Measurements from ENCODE around the gene LY6G6F. TPM values are rescaled to one million over a fixed set of nuclear protein-coding genes. Genes with fewer than 3 reads are reported as not detected.

Gene LY6G6F
- total and polyA plus RNA-seq, 2 experiments from 2014 or later = not detected

DNA sequence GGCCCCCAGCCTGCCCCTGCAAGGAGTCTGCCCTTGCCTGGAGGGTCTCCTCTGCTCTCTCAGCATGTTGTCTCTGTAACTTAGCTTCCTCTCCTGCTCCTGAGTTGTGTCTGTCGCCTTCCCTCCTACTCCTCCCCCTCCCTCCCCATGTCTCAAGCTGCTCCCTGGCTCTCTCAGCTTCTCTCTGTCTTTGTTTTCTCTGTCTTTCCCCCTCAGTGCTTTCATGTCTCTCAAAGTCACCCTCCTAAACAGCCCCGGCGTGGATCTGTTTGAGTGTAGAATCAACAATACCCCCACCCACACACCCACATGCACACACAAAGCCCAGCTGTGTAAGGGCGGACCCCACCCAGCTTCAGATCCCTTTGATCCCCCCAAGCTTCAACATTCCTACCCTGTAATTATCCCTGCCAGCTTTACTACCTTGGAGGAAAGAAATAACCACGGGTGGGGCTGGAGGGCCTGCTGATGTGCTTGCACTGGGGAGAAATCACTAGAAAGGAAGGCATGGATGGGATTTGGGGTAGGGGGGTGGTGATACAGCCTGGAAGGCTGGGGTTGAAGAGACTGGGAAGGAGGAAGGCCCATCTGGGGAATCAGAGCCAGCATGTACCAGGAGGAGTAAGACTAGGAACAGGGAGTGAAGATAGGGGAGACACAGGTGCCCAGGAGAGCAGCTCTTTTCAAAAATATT is 7.5 kb downstream of the LY6G6F start (continued):
- TF ChIP-seq, protein P1, sequence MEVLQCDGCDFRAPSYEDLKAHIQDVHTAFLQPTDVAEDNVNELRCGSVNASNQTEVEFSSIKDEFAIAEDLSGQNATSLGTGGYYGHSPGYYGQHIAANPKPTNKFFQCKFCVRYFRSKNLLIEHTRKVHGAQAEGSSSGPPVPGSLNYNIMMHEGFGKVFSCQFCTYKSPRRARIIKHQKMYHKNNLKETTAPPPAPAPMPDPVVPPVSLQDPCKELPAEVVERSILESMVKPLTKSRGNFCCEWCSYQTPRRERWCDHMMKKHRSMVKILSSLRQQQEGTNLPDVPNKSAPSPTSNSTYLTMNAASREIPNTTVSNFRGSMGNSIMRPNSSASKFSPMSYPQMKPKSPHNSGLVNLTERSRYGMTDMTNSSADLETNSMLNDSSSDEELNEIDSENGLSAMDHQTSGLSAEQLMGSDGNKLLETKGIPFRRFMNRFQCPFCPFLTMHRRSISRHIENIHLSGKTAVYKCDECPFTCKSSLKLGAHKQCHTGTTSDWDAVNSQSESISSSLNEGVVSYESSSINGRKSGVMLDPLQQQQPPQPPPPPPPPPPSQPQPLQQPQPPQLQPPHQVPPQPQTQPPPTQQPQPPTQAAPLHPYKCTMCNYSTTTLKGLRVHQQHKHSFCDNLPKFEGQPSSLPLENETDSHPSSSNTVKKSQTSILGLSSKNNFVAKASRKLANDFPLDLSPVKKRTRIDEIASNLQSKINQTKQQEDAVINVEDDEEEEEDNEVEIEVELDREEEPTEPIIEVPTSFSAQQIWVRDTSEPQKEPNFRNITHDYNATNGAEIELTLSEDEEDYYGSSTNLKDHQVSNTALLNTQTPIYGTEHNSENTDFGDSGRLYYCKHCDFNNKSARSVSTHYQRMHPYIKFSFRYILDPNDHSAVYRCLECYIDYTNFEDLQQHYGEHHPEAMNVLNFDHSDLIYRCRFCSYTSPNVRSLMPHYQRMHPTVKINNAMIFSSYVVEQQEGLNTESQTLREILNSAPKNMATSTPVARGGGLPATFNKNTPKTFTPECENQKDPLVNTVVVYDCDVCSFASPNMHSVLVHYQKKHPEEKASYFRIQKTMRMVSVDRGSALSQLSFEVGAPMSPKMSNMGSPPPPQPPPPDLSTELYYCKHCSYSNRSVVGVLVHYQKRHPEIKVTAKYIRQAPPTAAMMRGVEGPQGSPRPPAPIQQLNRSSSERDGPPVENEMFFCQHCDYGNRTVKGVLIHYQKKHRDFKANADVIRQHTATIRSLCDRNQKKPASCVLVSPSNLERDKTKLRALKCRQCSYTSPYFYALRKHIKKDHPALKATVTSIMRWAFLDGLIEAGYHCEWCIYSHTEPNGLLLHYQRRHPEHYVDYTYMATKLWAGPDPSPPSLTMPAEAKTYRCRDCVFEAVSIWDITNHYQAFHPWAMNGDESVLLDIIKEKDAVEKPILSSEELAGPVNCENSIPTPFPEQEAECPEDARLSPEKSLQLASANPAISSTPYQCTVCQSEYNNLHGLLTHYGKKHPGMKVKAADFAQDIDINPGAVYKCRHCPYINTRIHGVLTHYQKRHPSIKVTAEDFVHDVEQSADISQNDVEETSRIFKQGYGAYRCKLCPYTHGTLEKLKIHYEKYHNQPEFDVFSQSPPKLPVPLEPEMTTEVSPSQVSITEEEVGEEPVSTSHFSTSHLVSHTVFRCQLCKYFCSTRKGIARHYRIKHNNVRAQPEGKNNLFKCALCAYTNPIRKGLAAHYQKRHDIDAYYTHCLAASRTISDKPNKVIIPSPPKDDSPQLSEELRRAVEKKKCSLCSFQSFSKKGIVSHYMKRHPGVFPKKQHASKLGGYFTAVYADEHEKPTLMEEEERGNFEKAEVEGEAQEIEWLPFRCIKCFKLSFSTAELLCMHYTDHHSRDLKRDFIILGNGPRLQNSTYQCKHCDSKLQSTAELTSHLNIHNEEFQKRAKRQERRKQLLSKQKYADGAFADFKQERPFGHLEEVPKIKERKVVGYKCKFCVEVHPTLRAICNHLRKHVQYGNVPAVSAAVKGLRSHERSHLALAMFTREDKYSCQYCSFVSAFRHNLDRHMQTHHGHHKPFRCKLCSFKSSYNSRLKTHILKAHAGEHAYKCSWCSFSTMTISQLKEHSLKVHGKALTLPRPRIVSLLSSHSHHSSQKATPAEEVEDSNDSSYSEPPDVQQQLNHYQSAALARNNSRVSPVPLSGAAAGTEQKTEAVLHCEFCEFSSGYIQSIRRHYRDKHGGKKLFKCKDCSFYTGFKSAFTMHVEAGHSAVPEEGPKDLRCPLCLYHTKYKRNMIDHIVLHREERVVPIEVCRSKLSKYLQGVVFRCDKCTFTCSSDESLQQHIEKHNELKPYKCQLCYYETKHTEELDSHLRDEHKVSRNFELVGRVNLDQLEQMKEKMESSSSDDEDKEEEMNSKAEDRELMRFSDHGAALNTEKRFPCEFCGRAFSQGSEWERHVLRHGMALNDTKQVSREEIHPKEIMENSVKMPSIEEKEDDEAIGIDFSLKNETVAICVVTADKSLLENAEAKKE (CRISPR knock-in tag; IDR thresholded peaks at IDR 0.05) = no peak
- TF ChIP-seq STAT1 (IDR thresholded peaks at IDR 0.05; ENCODE audit: unreplicated experiment) = no peak

DNA sequence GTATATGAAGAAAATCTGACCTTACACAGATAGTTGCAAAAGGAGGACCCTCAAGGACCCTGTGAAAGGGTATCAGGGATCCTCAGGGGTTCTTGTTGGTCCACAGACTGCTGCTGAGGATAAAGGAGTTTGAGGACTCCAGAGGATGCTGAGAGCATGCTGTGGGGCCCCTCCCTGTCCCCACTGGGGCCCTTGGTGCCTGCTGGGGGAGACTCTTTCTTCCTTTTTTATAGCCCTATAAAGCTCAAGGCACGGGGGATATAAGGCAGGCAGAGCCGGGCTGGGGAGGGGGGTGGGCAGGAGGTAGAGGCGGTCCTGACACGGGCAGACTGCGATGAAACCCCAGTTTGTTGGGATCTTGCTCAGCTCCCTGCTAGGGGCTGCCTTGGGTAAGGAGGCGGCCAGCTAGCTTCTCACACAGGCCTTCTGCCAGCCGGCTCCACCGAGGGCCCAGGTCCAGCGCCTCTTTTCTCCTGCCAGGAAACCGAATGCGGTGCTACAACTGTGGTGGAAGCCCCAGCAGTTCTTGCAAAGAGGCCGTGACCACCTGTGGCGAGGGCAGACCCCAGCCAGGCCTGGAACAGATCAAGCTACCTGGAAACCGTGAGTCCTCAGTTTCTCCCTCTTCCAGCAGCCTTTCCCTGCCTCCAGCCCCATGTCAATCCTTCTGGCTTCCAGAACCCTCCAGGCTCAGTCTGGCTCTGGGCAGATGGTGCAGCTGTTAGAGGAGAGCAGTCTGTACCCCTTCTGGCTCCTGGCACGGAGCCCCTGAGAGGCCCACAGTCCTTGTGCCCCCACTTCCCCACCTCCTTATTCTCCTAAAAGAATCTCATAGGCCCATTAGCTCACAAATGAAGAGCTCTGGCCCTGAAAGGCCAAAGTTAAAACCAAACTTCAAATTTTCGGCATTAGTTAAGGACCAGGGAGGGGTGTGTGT is 8.6 kb downstream of the LY6G6F start, which contains the start of gene LY6G6D:
TSS of gene LY6G6D (plus strand) at position 327 of the 937 bp plus-strand sequence. CDS start at position 335, 8 bp downstream.
- Mint-ChIP-seq H3K4me1 (peaks cover 45% of the 10 kb centered on the region), H3K9me3 (no peaks in the 10 kb centered on the region), H3K36me3 (ENCODE audit: low read depth) (no peaks in the 10 kb centered on the region; the same call in 2 of the 3 replicates), H3K27ac (peak within 1 kb of the TSS; percentile 69), H3K27me3 (ENCODE audit: insufficient read depth, low read depth, poor library complexity) (peaks cover 16% of the 10 kb centered on the region), H3K4me3 (no peak within 1 kb of the TSS)
- no peaks in the 10 kb centered on the region for H4K20me1 ChIP-seq (replicated peaks; ENCODE audit: insufficient read depth)
- H3K4me3 ChIP-seq = no peak within 1 kb of the TSS
- no peaks in the 10 kb centered on the region for H3F3A ChIP-seq (replicated peaks; ENCODE audit: low read depth)
- peak; percentile 24 for DNase-seq (ENCODE audit: low spot score)
- ATAC-seq = no peak
- H3K27ac ChIP-seq (ENCODE audit: low read depth) = no peak within 1 kb of the TSS; the same call in 1 of the 2 replicates
- H3K36me3 ChIP-seq (ENCODE audit: insufficient read depth) = no peaks in the 10 kb centered on the region
- H3K9me2 ChIP-seq (ENCODE audit: insufficient read depth) = no peaks in the 10 kb centered on the region
- no peaks in the 10 kb centered on the region for H3K79me2 ChIP-seq (replicated peaks; ENCODE audit: insufficient read depth)
- peaks cover 34% of the 10 kb centered on the region for H3K4me1 ChIP-seq (ENCODE audit: insufficient read depth)
- peak within 1 kb of the TSS; percentile 100 for H2AFZ ChIP-seq
- H3K27me3 ChIP-seq (ENCODE audit: insufficient read depth) = no peaks in the 10 kb centered on the region
- H3K4me2 ChIP-seq = peak within 1 kb of the TSS; percentile 71
- no peak for TF ChIP-seq STAT1 (IDR thresholded peaks at IDR 0.05; ENCODE audit: unreplicated experiment)
- TF ChIP-seq JUNB (IDR thresholded peaks at IDR 0.05; ENCODE audit: unreplicated experiment) = no peak
- no peak for TF ChIP-seq EZH2 (IDR thresholded peaks at IDR 0.05; ENCODE audit: low read depth, unreplicated experiment)
- TF ChIP-seq ZNF114 (CRISPR knock-in tag; IDR thresholded peaks at IDR 0.05) = no peak
- no peak for TF ChIP-seq NANOG (IDR thresholded peaks at IDR 0.05; ENCODE audit: borderline replicate concordance)
- TF ChIP-seq ZNF331 (CRISPR knock-in tag; IDR thresholded peaks at IDR 0.05; ENCODE audit: low read depth) = no peak
- TF ChIP-seq, protein P1 (CRISPR knock-in tag; IDR thresholded peaks at IDR 0.05) = no peak
